ENCODE measurements around the gene CACNA1A.
"Not testable (repeated sequence)": the region's sequence is repeated elsewhere in the genome, so short reads cannot be mapped to it uniquely, and the experiment has no call there.

Gene CACNA1A

DNA sequence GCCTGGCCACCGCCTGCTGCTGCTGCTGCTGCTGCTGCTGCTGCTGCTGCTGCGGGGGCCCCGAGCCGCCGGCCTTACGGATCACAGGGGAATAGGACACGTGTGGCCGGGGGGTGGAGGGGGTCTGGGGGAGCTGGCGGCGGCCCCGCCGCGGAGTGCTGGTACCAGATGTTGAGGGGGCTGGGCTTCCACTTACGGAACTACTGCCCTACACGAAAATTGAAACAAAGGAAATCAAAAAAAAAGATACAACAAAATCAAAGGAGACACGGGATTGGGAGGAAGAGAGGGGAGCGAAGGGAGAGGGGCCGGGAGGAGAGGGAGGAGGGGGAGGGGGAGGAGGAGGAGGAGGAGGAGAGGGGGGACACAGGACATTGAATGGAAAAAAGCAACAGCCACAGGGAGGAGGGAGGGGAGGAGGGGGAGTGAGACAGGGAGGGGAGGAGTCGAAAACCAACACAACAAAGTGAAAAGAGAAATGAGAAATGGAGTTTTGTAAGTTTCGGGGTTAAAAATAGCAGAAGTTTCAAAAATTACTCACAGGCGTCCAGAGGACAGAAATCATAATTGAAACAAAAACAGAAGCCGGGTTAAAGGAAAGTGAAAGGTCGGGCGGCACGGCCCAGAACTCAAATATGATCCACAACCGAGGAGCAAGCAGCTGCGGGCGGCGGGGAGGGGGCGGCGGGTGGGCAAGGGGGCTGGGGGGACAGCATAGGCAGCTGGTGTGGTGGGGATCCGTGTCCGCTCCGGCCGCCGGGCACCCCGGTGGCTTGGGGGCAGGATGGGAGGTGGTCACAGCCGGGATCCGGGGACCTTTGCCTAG, 298.2 kb downstream of the CACNA1A start:
- no peaks in the 10 kb centered on the region for H3K79me2 ChIP-seq (ENCODE audit: insufficient read depth, low read length)
- no peaks in the 10 kb centered on the region for H3K9me2 ChIP-seq (replicated peaks; ENCODE audit: insufficient read depth, low read length)
- H3K27me3 ChIP-seq (ENCODE audit: low read length): no peaks in the 10 kb centered on the region
- H3K36me3 ChIP-seq (ENCODE audit: low read length): no peaks in the 10 kb centered on the region
- TF ChIP-seq, protein P1, sequence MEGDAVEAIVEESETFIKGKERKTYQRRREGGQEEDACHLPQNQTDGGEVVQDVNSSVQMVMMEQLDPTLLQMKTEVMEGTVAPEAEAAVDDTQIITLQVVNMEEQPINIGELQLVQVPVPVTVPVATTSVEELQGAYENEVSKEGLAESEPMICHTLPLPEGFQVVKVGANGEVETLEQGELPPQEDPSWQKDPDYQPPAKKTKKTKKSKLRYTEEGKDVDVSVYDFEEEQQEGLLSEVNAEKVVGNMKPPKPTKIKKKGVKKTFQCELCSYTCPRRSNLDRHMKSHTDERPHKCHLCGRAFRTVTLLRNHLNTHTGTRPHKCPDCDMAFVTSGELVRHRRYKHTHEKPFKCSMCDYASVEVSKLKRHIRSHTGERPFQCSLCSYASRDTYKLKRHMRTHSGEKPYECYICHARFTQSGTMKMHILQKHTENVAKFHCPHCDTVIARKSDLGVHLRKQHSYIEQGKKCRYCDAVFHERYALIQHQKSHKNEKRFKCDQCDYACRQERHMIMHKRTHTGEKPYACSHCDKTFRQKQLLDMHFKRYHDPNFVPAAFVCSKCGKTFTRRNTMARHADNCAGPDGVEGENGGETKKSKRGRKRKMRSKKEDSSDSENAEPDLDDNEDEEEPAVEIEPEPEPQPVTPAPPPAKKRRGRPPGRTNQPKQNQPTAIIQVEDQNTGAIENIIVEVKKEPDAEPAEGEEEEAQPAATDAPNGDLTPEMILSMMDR (IDR thresholded peaks at IDR 0.05; ENCODE audit: insufficient read depth, low read length, poor library complexity, severe bottlenecking): no peak
- no peak for TF ChIP-seq EZH2phosphoT487 (conservative IDR thresholded peaks at IDR 0.05; ENCODE audit: low read length)
- H3K4me3 ChIP-seq (ENCODE audit: insufficient read depth, low read length, poor library complexity, severe bottlenecking): no peak overlapping the region
- H3K4me2 ChIP-seq (ENCODE audit: low read depth, low read length, poor library complexity, severe bottlenecking): peak overlapping the region; percentile 46
- H3F3A ChIP-seq (ENCODE audit: insufficient read depth): no peaks in the 10 kb centered on the region
- no peaks in the 10 kb centered on the region for H4K20me1 ChIP-seq (ENCODE audit: low read depth, low read length)
- H2AFZ ChIP-seq (ENCODE audit: low read depth, low read length, severe bottlenecking): no peak overlapping the region
- H3K9me3 ChIP-seq (ENCODE audit: insufficient read depth, low read length): no peaks in the 10 kb centered on the region
- no peak overlapping the region for H3K27ac ChIP-seq (ENCODE audit: low read depth, low read length)
- 0 out of 2 replicates have a peak overlapping the region, but pooled peaks have one; percentile 16 for H3K9ac ChIP-seq (ENCODE audit: low read length)

- H3K27me3 ChIP-seq (ENCODE audit: low read length): no peaks in the 10 kb centered on the region
- no peak overlapping the region for H2AFZ ChIP-seq (ENCODE audit: low read depth, low read length, severe bottlenecking)
- no peaks in the 10 kb centered on the region for H3K79me2 ChIP-seq (ENCODE audit: insufficient read depth, low read length)
- H4K20me1 ChIP-seq (ENCODE audit: low read depth, low read length): no peaks in the 10 kb centered on the region
- H3K9me3 ChIP-seq (ENCODE audit: insufficient read depth, low read length): no peaks in the 10 kb centered on the region
- no peak overlapping the region for H3K4me3 ChIP-seq (ENCODE audit: insufficient read depth, low read length, poor library complexity, severe bottlenecking)
- no peaks in the 10 kb centered on the region for H3F3A ChIP-seq (ENCODE audit: insufficient read depth)
- no peak overlapping the region for H3K9ac ChIP-seq (ENCODE audit: low read length)
- no peaks in the 10 kb centered on the region for H3K36me3 ChIP-seq (ENCODE audit: low read length)
- H3K4me2 ChIP-seq (ENCODE audit: low read depth, low read length, poor library complexity, severe bottlenecking): peak overlapping the region; percentile 46
- no peaks in the 10 kb centered on the region for H3K9me2 ChIP-seq (replicated peaks; ENCODE audit: insufficient read depth, low read length)
- TF ChIP-seq EZH2phosphoT487 (conservative IDR thresholded peaks at IDR 0.05; ENCODE audit: low read length): no peak
- TF ChIP-seq, protein P1 (IDR thresholded peaks at IDR 0.05; ENCODE audit: insufficient read depth, low read length, poor library complexity, severe bottlenecking): no peak
- H3K27ac ChIP-seq (ENCODE audit: low read depth, low read length): no peak overlapping the region
These were observed 298.9 kb downstream of the CACNA1A start for GRCh38 chr19:13207237-13207845.

DNA sequence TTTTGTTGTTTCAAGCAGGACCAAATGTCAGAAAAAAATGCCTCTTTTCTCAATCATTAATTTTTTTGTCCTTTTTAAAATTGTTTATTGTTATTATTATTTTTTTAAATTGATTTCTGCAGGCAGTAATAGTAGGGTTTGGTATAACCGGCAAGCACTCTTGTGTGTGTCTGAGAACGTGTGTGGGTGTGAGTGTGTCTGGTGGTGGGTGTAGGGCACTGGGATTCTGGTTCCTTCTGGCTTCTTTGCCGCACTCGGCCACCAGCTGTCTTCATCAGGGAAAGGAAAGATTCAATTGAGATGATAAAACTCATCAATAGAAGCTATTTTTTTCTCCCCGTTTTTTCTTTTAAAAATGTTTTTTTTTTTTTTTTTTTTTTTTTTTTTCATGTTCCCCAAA, 299.7 kb downstream of the CACNA1A start:
- no peak overlapping the region for H3K9ac ChIP-seq (ENCODE audit: low read length)
- TF ChIP-seq, protein P1 (IDR thresholded peaks at IDR 0.05; ENCODE audit: insufficient read depth, low read length, poor library complexity, severe bottlenecking): no peak
- no peak for TF ChIP-seq EZH2phosphoT487 (conservative IDR thresholded peaks at IDR 0.05; ENCODE audit: low read length)
- H3K4me2 ChIP-seq (ENCODE audit: low read depth, low read length, poor library complexity, severe bottlenecking): no peak overlapping the region
- H3F3A ChIP-seq (ENCODE audit: insufficient read depth): no peaks in the 10 kb centered on the region
- no peaks in the 10 kb centered on the region for H4K20me1 ChIP-seq (ENCODE audit: low read depth, low read length)
- no peaks in the 10 kb centered on the region for H3K27me3 ChIP-seq (ENCODE audit: low read length)
- H3K79me2 ChIP-seq (ENCODE audit: insufficient read depth, low read length): no peaks in the 10 kb centered on the region
- H3K27ac ChIP-seq (ENCODE audit: low read depth, low read length): no peak overlapping the region
- no peaks in the 10 kb centered on the region for H3K9me3 ChIP-seq (ENCODE audit: insufficient read depth, low read length)
- no peaks in the 10 kb centered on the region for H3K9me2 ChIP-seq (replicated peaks; ENCODE audit: insufficient read depth, low read length)
- no peak overlapping the region for H3K4me3 ChIP-seq (ENCODE audit: insufficient read depth, low read length, poor library complexity, severe bottlenecking)
- H3K36me3 ChIP-seq (ENCODE audit: low read length): no peaks in the 10 kb centered on the region
- H2AFZ ChIP-seq (ENCODE audit: low read depth, low read length, severe bottlenecking): no peak overlapping the region

DNA sequence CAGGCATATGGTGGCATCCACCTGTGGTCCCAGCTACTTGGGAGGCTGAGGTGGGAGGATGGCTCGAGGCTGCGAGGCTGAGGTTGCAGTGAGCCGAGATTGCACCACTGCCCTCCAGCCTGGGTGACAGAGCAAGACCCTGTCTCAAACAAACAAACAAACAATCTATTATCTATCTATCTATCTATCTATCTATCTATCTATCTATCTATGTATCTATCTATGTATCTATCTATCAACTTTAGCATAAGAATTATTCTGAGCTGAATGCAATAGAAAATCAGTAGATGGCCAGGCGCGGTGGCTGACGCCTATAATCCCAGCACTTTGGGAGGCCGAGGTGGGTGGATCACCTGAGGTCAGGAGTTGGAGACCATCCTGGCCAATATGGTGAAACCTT, 304.2 kb downstream of the CACNA1A start:
- H3K9ac ChIP-seq (ENCODE audit: low read length); H3K36me3 ChIP-seq (ENCODE audit: low read length); H3K9me2 ChIP-seq (replicated peaks; ENCODE audit: insufficient read depth, low read length); H3K4me3 ChIP-seq (ENCODE audit: insufficient read depth, low read length, poor library complexity, severe bottlenecking); H3K9me3 ChIP-seq (ENCODE audit: insufficient read depth, low read length); H3F3A ChIP-seq (ENCODE audit: insufficient read depth); H2AFZ ChIP-seq (ENCODE audit: low read depth, low read length, severe bottlenecking); H4K20me1 ChIP-seq (ENCODE audit: low read depth, low read length); H3K27ac ChIP-seq (ENCODE audit: low read depth, low read length); H3K79me2 ChIP-seq (ENCODE audit: insufficient read depth, low read length); H3K4me2 ChIP-seq (ENCODE audit: low read depth, low read length, poor library complexity, severe bottlenecking); H3K27me3 ChIP-seq (ENCODE audit: low read length): not testable (repeated sequence)

All from SU-DHL-6 (cell line).